HepG2 (cell line): ENCODE measurements around the gene SLC5A6. TPM values are rescaled to one million over a fixed set of nuclear protein-coding genes. Genes with fewer than 3 reads are reported as not detected.

Experiments
- CCAR2 ChIP-seq: fragments of 200-400 bp; formaldehyde crosslinking; optimal IDR thresholded peaks from 2 replicates; pipeline ENCODE3; 2018; ENCODE audit warnings: low read depth, mild to moderate bottlenecking, low read length, moderate library complexity
- CREB1 ChIP-seq, 2 experiments: fragments of 450-650 bp in 1 of 2; IDR thresholded peaks; 2 replicates each; pipeline ENCODE4 v1.6.1; 2016 to 2017; ENCODE audit warnings: control low read depth in 1 of 2, mild to moderate bottlenecking in 1 of 2, missing compliant biosample characterization in 1 of 2, missing genetic modification characterization in 1 of 2
- FOXK1 ChIP-seq: sonication (generic); formaldehyde crosslinking; IDR thresholded peaks from 2 replicates; pipeline ENCODE4 v1.4.0; 2020; ENCODE audit warnings: low read depth, missing genetic modification reagents, borderline replicate concordance
- GABPA ChIP-seq, 2 experiments: IDR thresholded peaks; 2 replicates each; pipeline ENCODE4 v1.6.1; 2011 to 2016; ENCODE audit warnings: low read depth in 2 of 2, low read length in 1 of 2, missing biosample characterization in 1 of 2, missing genetic modification characterization in 1 of 2
- GPN1 ChIP-seq: sonication (generic); formaldehyde crosslinking; IDR thresholded peaks from 2 replicates; pipeline ENCODE4 v1.5.1; 2020; ENCODE audit warnings: missing genetic modification reagents, borderline replicate concordance
- HNRNPUL1 ChIP-seq: fragments of 200-400 bp; formaldehyde crosslinking; IDR thresholded peaks from 2 replicates; pipeline ENCODE4 v1.6.1; 2017; ENCODE audit warnings: low read depth, mild to moderate bottlenecking, low read length, moderate library complexity
- MATR3 ChIP-seq: sonication (generic); formaldehyde crosslinking; IDR thresholded peaks from 2 replicates; pipeline ENCODE4 v1.4.0; 2020; ENCODE audit warnings: missing genetic modification reagents
- RBFOX2 ChIP-seq: fragments of 200-400 bp; formaldehyde crosslinking; IDR thresholded peaks from 2 replicates; pipeline ENCODE4 v1.6.1; 2017; ENCODE audit warnings: low read depth, mild to moderate bottlenecking, low read length
- RBM22 ChIP-seq: fragments of 200-400 bp; formaldehyde crosslinking; optimal IDR thresholded peaks from 2 replicates; pipeline ENCODE3; 2017; ENCODE audit warnings: mild to moderate bottlenecking, low read length, moderate library complexity
- SMYD3 ChIP-seq: sonication (generic); formaldehyde crosslinking; IDR thresholded peaks from 2 replicates; pipeline ENCODE4 v1.8.1; 2023; ENCODE audit warnings: mild to moderate bottlenecking, missing genetic modification reagents
- TFDP1 ChIP-seq: IDR thresholded peaks from 2 replicates; pipeline ENCODE4 v1.6.1; 2016; ENCODE audit warnings: missing compliant biosample characterization, missing genetic modification reagents, borderline replicate concordance
- ZFYVE20 ChIP-seq: sonication (generic); formaldehyde crosslinking; IDR thresholded peaks from 2 replicates; pipeline ENCODE4 v1.8.0; 2023; ENCODE audit warnings: low read depth, mild to moderate bottlenecking, moderate library complexity, missing genetic modification reagents, borderline replicate concordance
- ZNF552 ChIP-seq: sonication (generic); formaldehyde crosslinking; IDR thresholded peaks from 2 replicates; pipeline ENCODE4 v1.9.0; 2022; ENCODE audit warnings: missing genetic modification reagents, mild to moderate bottlenecking, borderline replicate concordance
- ZNF564 ChIP-seq: sonication (generic); formaldehyde crosslinking; IDR thresholded peaks from 2 replicates; pipeline ENCODE4 v1.8.1; 2023; ENCODE audit warnings: mild to moderate bottlenecking, missing genetic modification reagents
- ZNF569 ChIP-seq: sonication (generic); formaldehyde crosslinking; IDR thresholded peaks from 2 replicates; pipeline ENCODE4 v1.5.0; 2020; ENCODE audit warnings: mild to moderate bottlenecking, missing genetic modification reagents, moderate library complexity, borderline replicate concordance
- ZNF776 ChIP-seq: sonication (generic); formaldehyde crosslinking; IDR thresholded peaks from 2 replicates; pipeline ENCODE4 v1.4.0; 2020; ENCODE audit warnings: mild to moderate bottlenecking, missing genetic modification reagents
- ZNF839 ChIP-seq: sonication (generic); formaldehyde crosslinking; IDR thresholded peaks from 2 replicates; pipeline ENCODE4 v1.4.0; 2020; ENCODE audit warnings: missing genetic modification reagents, mild to moderate bottlenecking, borderline replicate concordance
- ZSCAN22 ChIP-seq: sonication (generic); formaldehyde crosslinking; IDR thresholded peaks from 2 replicates; pipeline ENCODE4 v1.4.0; 2020; ENCODE audit warnings: mild to moderate bottlenecking, missing genetic modification reagents
- polyA plus RNA-seq, 8 experiments: library from polyadenylated mRNA; depleted of rRNA in 3 of 8; stranded (reverse) in 7 of 8; unstranded in 1 of 8; fragments of >200 nt; fragmentation: Illumina TruSeq in 4 of 8; extraction: Trizol in 4 of 8; gene quantifications; 2 replicates each; pipeline versions ENCODE4 v1.2.1 to v1.2.3, GENCODE V29; 2011 to 2016; ENCODE audit warnings: low read depth in 4 of 8, missing spikeins in 1 of 8, mixed read lengths in 1 of 8; ENCODE audit not compliant: insufficient read depth in 1 of 8
- total RNA-seq, 5 experiments: library from RNA; depleted of rRNA; stranded (reverse); fragments of >200 nt; fragmentation: Illumina TruSeq; extraction: Trizol; gene quantifications; 2 replicates each; pipeline ENCODE4 v1.2.3, GENCODE V29; 2016; ENCODE audit warnings: low read depth in 1 of 5
- TF ChIP-seq, protein P1 (sequence below): sonication (generic); formaldehyde crosslinking; IDR thresholded peaks from 2 replicates; pipeline ENCODE4 v1.8.0; 2022; ENCODE audit warnings: low read depth, missing genetic modification reagents
- TF ChIP-seq, protein P2 (sequence below): sonication (generic); formaldehyde crosslinking; IDR thresholded peaks from 2 replicates; pipeline ENCODE4 v1.5.0; 2020; ENCODE audit warnings: mild to moderate bottlenecking, missing genetic modification reagents

Gene SLC5A6
- total and polyA plus RNA-seq, 2 of the 13 experiments (the other 11 are each of a cell fraction or from before 2014, with no cell fraction given): 135 to 417 TPM

GRCh38 chr2:27209621-27210401 lies 2.3 kb downstream of the SLC5A6 start (continued):
- no peak for TF ChIP-seq ZSCAN22
- no peak for TF ChIP-seq GPN1 (CRISPR knock-in tag)
- TF ChIP-seq ZNF564 (CRISPR knock-in tag): no peak
- no peak for TF ChIP-seq ZNF569 (CRISPR knock-in tag)
- no peak for TF ChIP-seq RBFOX2
- no peak for TF ChIP-seq HNRNPUL1
- TF ChIP-seq, protein P1, sequence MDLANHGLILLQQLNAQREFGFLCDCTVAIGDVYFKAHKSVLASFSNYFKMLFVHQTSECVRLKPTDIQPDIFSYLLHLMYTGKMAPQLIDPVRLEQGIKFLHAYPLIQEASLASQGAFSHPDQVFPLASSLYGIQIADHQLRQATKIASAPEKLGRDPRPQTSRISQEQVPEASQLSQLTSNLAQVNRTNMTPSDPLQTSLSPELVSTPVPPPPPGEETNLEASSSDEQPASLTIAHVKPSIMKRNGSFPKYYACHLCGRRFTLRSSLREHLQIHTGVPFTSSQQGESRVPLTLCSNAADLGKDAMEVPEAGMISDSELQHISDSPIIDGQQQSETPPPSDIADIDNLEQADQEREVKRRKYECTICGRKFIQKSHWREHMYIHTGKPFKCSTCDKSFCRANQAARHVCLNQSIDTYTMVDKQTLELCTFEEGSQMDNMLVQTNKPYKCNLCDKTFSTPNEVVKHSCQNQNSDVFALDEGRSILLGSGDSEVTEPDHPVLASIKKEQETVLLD: no peak
- no peak for TF ChIP-seq ZNF776 (CRISPR knock-in tag)
- TF ChIP-seq, protein P2, sequence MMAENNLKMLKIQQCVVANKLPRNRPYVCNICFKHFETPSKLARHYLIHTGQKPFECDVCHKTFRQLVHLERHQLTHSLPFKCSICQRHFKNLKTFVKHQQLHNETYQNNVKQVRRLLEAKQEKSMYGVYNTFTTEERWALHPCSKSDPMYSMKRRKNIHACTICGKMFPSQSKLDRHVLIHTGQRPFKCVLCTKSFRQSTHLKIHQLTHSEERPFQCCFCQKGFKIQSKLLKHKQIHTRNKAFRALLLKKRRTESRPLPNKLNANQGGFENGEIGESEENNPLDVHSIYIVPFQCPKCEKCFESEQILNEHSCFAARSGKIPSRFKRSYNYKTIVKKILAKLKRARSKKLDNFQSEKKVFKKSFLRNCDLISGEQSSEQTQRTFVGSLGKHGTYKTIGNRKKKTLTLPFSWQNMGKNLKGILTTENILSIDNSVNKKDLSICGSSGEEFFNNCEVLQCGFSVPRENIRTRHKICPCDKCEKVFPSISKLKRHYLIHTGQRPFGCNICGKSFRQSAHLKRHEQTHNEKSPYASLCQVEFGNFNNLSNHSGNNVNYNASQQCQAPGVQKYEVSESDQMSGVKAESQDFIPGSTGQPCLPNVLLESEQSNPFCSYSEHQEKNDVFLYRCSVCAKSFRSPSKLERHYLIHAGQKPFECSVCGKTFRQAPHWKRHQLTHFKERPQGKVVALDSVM (CRISPR knock-in tag): no peak
- TF ChIP-seq SMYD3 (CRISPR knock-in tag): no peak
- TF ChIP-seq ZNF839 (CRISPR knock-in tag): no peak
- TF ChIP-seq CREB1 (IDR thresholded peaks at IDR 0.05): no peak
- no peak; the same call in 1 of the 2 replicates for TF ChIP-seq CREB1 (CRISPR knock-in tag; IDR thresholded peaks at IDR 0.05)
- TF ChIP-seq RBM22: no peak
- no peak for TF ChIP-seq FOXK1 (CRISPR knock-in tag)
- no peak for TF ChIP-seq MATR3 (CRISPR knock-in tag)
- no peak for TF ChIP-seq ZFYVE20 (CRISPR knock-in tag)
- no peak; the same call in 1 of the 2 replicates for TF ChIP-seq TFDP1
- no peak for TF ChIP-seq GABPA (IDR thresholded peaks at IDR 0.05; ENCODE audit: low read depth, low read length)
- TF ChIP-seq GABPA (CRISPR knock-in tag; IDR thresholded peaks at IDR 0.05; ENCODE audit: low read depth): no peak
- TF ChIP-seq CCAR2: no peak
- TF ChIP-seq ZNF552 (CRISPR knock-in tag): no peak
